ENCODE results near the gene STPG4.

STPG4 gene

GRCh38 chr2:47037678-47038077 lies 117.4 kb downstream of the STPG4 start:
- no peak for DNase-seq (ENCODE audit: extremely low read depth in 1 of 2, low read depth in 1 of 2)

Data from activated CD8-positive, alpha-beta memory T cell treated with anti-CD3 and anti-CD28 coated beads for 1 hour (primary cell).